A549 treated with CORT108297 at 1 μM for 4 hours (cell line): ENCODE measurements around the gene NR2C2. TPM values are rescaled to one million over a fixed set of nuclear protein-coding genes. Genes with fewer than 3 reads are reported as not detected.

ENCODE experiments used
- total RNA-seq: library from RNA; stranded (reverse); fragments of 200-300 nt; extraction: Qiagen RNA extraction; gene quantifications from 5 replicates; pipeline ENCODE4 v1.2.3, GENCODE V29; 2022

The NR2C2 gene
- 11.2 to 20.6 TPM (median 17.0 TPM) in 5 replicates for total RNA-seq

DNA sequence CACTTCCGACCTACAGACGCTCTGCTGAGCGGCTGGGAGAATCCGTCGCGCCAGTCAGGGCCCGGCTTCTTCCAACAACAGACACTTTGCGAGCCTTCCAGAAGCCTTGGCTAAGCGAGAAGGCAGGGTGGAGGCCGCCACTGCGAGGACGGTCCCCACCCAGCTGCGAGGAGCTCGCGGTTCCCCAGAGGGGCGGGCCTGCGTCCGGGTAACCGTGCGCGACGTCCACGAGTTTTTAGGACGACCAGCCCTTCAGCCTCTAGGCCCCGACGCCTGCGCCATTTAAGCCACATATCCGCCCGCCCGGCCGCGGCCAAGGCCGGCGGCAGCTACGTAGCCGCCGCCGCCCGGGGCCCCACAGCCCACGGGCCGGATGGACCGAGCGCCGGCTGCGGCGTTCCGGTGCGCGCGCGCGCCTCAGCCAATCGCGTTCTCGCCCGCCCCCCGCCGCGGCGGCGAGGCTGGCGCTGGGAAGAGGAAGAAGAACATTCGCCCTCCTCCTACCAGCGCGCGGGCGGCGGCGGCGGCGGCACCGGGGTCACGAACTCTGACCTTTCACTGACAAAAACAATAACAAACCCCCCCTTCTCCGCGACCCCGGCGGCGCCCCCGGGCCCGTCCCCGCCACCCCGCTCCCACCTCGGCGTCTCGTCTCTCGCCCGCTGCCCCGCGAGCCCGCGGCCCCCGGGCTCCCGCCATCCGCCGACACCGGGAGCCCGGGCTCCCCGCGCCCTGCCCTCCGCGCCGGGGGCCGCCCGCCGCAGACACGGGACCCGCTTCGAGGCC lies at the start of gene NR2C2:
Gene NR2C2 (plus strand): TSS at position 484 of the 786 bp plus-strand sequence. CDS start 56,332 bp downstream, outside the sequence.

DNA sequence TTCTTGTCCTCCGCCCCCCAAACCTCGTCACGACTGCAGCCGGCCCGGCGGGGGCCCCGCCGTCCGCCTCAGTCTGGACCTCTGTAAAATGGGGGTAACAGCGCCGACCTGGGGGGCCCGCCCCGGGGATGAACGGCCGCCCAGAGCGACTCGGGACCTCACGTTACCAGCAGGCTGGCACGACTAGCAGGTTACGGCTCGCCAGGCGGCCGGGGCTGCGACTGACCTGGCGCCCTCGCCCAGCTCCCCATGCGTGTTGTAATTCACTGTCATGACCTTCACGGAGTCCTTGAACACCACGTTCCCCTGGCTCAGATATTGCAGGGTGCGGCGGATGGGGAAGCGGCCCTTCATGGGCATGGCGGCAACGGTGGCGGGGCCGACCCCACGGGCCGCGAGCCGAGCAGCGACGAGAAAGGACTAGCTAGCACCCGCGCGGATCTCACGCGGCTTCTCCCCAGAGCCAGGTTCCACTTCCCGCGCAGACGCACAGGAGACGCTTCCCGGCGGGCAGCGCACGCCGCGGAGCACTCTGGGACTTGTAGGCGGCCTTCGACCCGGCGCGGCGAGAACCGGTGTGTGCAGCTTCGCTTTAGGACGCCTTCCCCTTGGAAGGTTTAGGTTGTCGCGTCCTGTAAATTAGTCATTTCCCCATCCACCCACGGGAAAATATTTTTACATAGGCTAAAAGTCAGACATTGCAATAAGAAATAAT lies 117.6 kb downstream of the NR2C2 start, which contains the start of gene MRPS25:
Gene MRPS25 (minus strand): TSS at position 481 of the 715 bp plus-strand sequence. CDS start 121 bp downstream, at position 360.

Other genes with a start within 250 kb of the NR2C2 start
- gene FGD5, start 128.6 kb upstream of the NR2C2 start, total RNA-seq = 0.02 to 0.03 TPM (median 0.02 TPM) in 3 of 5 replicates, not detected in the others
- gene MRPS25, start 117.7 kb downstream of the NR2C2 start, total RNA-seq = 45.1 to 63.6 TPM (median 55.6 TPM) in 5 replicates
- 8.7 to 11.2 TPM (median 10.0 TPM) in 5 replicates for gene RBSN, start 151.6 kb downstream of the NR2C2 start, total RNA-seq